Mucosa of stomach (tissue), 1 donor: ENCODE data around the gene ITIH1.

Source experiments
- H3K27me3 ChIP-seq: one replicate; pipeline ENCODE4 v1.7.0; 2013; ENCODE audit warnings: mild to moderate bottlenecking, low read length; ENCODE audit not compliant: control insufficient read depth, insufficient read depth
- H3K36me3 ChIP-seq: one replicate; pipeline ENCODE4 v1.7.0; 2013; ENCODE audit warnings: low read length; ENCODE audit not compliant: control insufficient read depth, insufficient read depth
- H3K4me1 ChIP-seq: one replicate; pipeline ENCODE4 v1.7.0; 2013; ENCODE audit warnings: mild to moderate bottlenecking, low read length; ENCODE audit not compliant: control insufficient read depth, insufficient read depth
- H3K4me3 ChIP-seq: one replicate; pipeline ENCODE4 v1.7.0; 2013; ENCODE audit warnings: low read length
- H3K9ac ChIP-seq: one replicate; pipeline ENCODE4 v1.7.0; 2013; ENCODE audit warnings: mild to moderate bottlenecking, low read length, moderate library complexity
- H3K9me3 ChIP-seq: one replicate; pipeline ENCODE4 v1.7.0; 2013; ENCODE audit warnings: mild to moderate bottlenecking, low read length, moderate library complexity; ENCODE audit not compliant: control insufficient read depth
- donor health status: Pancreatic carcinoma.

The ITIH1 gene

GRCh38 chr3:52816199-52816598, 38.8 kb downstream of the ITIH1 start:
- H3K9ac ChIP-seq: no peak overlapping the region
- H3K27me3 ChIP-seq: no peaks in the 10 kb centered on the region
- no peaks in the 10 kb centered on the region for H3K4me1 ChIP-seq
- H3K4me3 ChIP-seq: no peak overlapping the region
- H3K36me3 ChIP-seq: no peaks in the 10 kb centered on the region
- H3K9me3 ChIP-seq: no peaks in the 10 kb centered on the region

GRCh38 chr3:52816654-52817053, 39.3 kb downstream of the ITIH1 start:
- no peaks in the 10 kb centered on the region for H3K4me1 ChIP-seq
- no peaks in the 10 kb centered on the region for H3K27me3 ChIP-seq
- no peak overlapping the region for H3K4me3 ChIP-seq
- H3K9ac ChIP-seq: no peak overlapping the region
- no peaks in the 10 kb centered on the region for H3K9me3 ChIP-seq
- no peaks in the 10 kb centered on the region for H3K36me3 ChIP-seq

- no peak overlapping the region for H3K9ac ChIP-seq
- H3K4me3 ChIP-seq: no peak overlapping the region
- H3K36me3 ChIP-seq: no peaks in the 10 kb centered on the region
- H3K4me1 ChIP-seq: no peaks in the 10 kb centered on the region
- H3K27me3 ChIP-seq: no peaks in the 10 kb centered on the region
- H3K9me3 ChIP-seq: no peaks in the 10 kb centered on the region
Measured at GRCh38 chr3:52817221-52817620, 39.8 kb downstream of the ITIH1 start.

- no peak overlapping the region for H3K9ac ChIP-seq
- no peak overlapping the region for H3K4me3 ChIP-seq
- H3K27me3 ChIP-seq: no peaks in the 10 kb centered on the region
- no peaks in the 10 kb centered on the region for H3K9me3 ChIP-seq
- no peaks in the 10 kb centered on the region for H3K36me3 ChIP-seq
- no peaks in the 10 kb centered on the region for H3K4me1 ChIP-seq
Measured at GRCh38 chr3:52817860-52818259, 40.5 kb downstream of the ITIH1 start.

- no peak overlapping the region for H3K9ac ChIP-seq
Measured at GRCh38 chr3:52819936-52820335, 42.5 kb downstream of the ITIH1 start.

GRCh38 chr3:52820736-52821135, 43.3 kb downstream of the ITIH1 start:
- Histone ChIP-seq H3K27me3 (no peaks in the 10 kb centered on the region), H3K36me3 (no peaks in the 10 kb centered on the region), H3K4me1 (no peaks in the 10 kb centered on the region), H3K9ac (no peak overlapping the region), H3K9me3 (no peaks in the 10 kb centered on the region), H3K4me3 (no peak overlapping the region)

More at GRCh38 chr3:52819936-52820335, 42.5 kb downstream of the ITIH1 start:
- Histone ChIP-seq H3K36me3 (no peaks in the 10 kb centered on the region), H3K9me3 (no peaks in the 10 kb centered on the region), H3K4me3 (no peak overlapping the region), H3K4me1 (no peaks in the 10 kb centered on the region), H3K27me3 (no peaks in the 10 kb centered on the region)

- no peaks in the 10 kb centered on the region for H3K36me3 ChIP-seq
- no peak overlapping the region for H3K9ac ChIP-seq
- H3K9me3 ChIP-seq: no peaks in the 10 kb centered on the region
- H3K4me3 ChIP-seq: no peak overlapping the region
- H3K27me3 ChIP-seq: no peaks in the 10 kb centered on the region
- H3K4me1 ChIP-seq: no peaks in the 10 kb centered on the region
Measured at GRCh38 chr3:52822363-52822762, 45.0 kb downstream of the ITIH1 start.

- Histone ChIP-seq H3K4me1 (peaks cover 6% of the 10 kb centered on the region), H3K4me3 (no peak overlapping the region), H3K9me3 (no peaks in the 10 kb centered on the region), H3K9ac (no peak overlapping the region), H3K36me3 (no peaks in the 10 kb centered on the region), H3K27me3 (no peaks in the 10 kb centered on the region)
Measured at GRCh38 chr3:52824037-52824436, 46.6 kb downstream of the ITIH1 start.

GRCh38 chr3:52827441-52827840, 50.0 kb downstream of the ITIH1 start:
- Histone ChIP-seq H3K9ac (no peak overlapping the region), H3K36me3 (no peaks in the 10 kb centered on the region), H3K4me3 (no peak overlapping the region)

GRCh38 chr3:52827866-52828376, 50.5 kb downstream of the ITIH1 start:
- Histone ChIP-seq H3K36me3 (no peaks in the 10 kb centered on the region), H3K4me1 (peaks cover 6% of the 10 kb centered on the region), H3K27me3 (no peaks in the 10 kb centered on the region), H3K9me3 (no peaks in the 10 kb centered on the region), H3K4me3 (no peak overlapping the region), H3K9ac (no peak overlapping the region)

More at GRCh38 chr3:52827441-52827840, 50.0 kb downstream of the ITIH1 start:
- no peaks in the 10 kb centered on the region for H3K27me3 ChIP-seq
- no peaks in the 10 kb centered on the region for H3K9me3 ChIP-seq
- H3K4me1 ChIP-seq: peaks cover 6% of the 10 kb centered on the region

GRCh38 chr3:52829482-52829881, 52.1 kb downstream of the ITIH1 start:
- no peak overlapping the region for H3K9ac ChIP-seq
- no peak overlapping the region for H3K4me3 ChIP-seq
- peaks cover 6% of the 10 kb centered on the region for H3K4me1 ChIP-seq
- H3K9me3 ChIP-seq: no peaks in the 10 kb centered on the region
- no peaks in the 10 kb centered on the region for H3K36me3 ChIP-seq
- H3K27me3 ChIP-seq: no peaks in the 10 kb centered on the region

- Histone ChIP-seq H3K4me3 (no peak overlapping the region), H3K4me1 (peaks cover 6% of the 10 kb centered on the region), H3K9me3 (no peaks in the 10 kb centered on the region), H3K9ac (no peak overlapping the region), H3K36me3 (no peaks in the 10 kb centered on the region), H3K27me3 (no peaks in the 10 kb centered on the region)
Measured at GRCh38 chr3:52829906-52830463, 52.6 kb downstream of the ITIH1 start.
